GM12878 (cell line): ENCODE results near the gene FKBP11. TPM values are rescaled to one million over a fixed set of nuclear protein-coding genes. Genes with fewer than 3 reads are reported as not detected.

Source experiments
- ATAC-seq: fragments of 200-7000 bp; cut with Tn5 transposase; 3 replicates; pipeline ENCODE4 v1.9.1; 2020; ENCODE audit warnings: mild to moderate bottlenecking, moderate library complexity
- BruUV-seq: library from RNA; stranded (reverse); fragments of 400-500 nt; replicated peaks from 2 replicates; lab custom pipeline; 2021; lab: Mats Ljungman, UMichigan
- CTCF ChIA-PET: fragments of 300-600 bp; sonication (Branson Sonifier 250); formaldehyde crosslinking; extraction: SDS; loops from one replicate; lab custom pipeline; 2021; ENCODE audit warnings: inconsistent platforms; lab: Yijun Ruan, JAX
- POLR2A ChIA-PET: fragments of 350-600 bp; formaldehyde crosslinking; extraction: SDS; loops from one replicate; lab custom pipeline; 2021; ENCODE audit warnings: inconsistent platforms; lab: Charles Lee
- RAD21 ChIA-PET: fragments of 300-600 bp; sonication (Branson Sonifier 250); formaldehyde crosslinking; loops from one replicate; lab custom pipeline; 2023; ENCODE audit warnings: antibody characterized with exemption; ENCODE audit not compliant: unreplicated experiment; lab: Charles Lee
- SMC1A ChIA-PET: fragments of 300-600 bp; sonication (Branson Sonifier 250); formaldehyde crosslinking; loops from one replicate; lab custom pipeline; 2023; ENCODE audit not compliant: unreplicated experiment, uncharacterized antibody; lab: Charles Lee
- DNase-seq: peaks from one replicate; pipeline ENCODE4 v3.0.0-alpha.2; 2011; ENCODE audit warnings: low read depth, low spot score
- FAIRE-seq: peaks from 3 replicates; lab custom pipeline; 2011; peaks lifted over from hg19 to GRCh38; lab: Jason Lieb, UNC
- H2AFZ ChIP-seq: 2 replicates; pipeline ENCODE4 v1.6.0; 2011; ENCODE audit warnings: low read depth, low read length, control low read depth; ENCODE audit not compliant: control insufficient read depth
- H3K27ac ChIP-seq: 2 replicates; pipeline ENCODE4 v1.5.1; 2011; ENCODE audit warnings: control low read depth; ENCODE audit not compliant: control insufficient read depth, insufficient read depth
- H3K27me3 ChIP-seq, 2 experiments: replicated peaks in 1 of 2; 2 replicates each; pipeline versions ENCODE4 v1.6.0 to v1.6.1; 2011; ENCODE audit warnings: low read length in 1 of 2; ENCODE audit not compliant: control insufficient read depth in 2 of 2, insufficient read depth in 2 of 2
- H3K36me3 ChIP-seq, 2 experiments: 2 replicates each; pipeline ENCODE4 v1.5.1; 2011; ENCODE audit warnings: low read length in 1 of 2; ENCODE audit not compliant: control insufficient read depth in 2 of 2, insufficient read depth in 2 of 2
- H3K4me1 ChIP-seq: 2 replicates; pipeline ENCODE4 v1.6.1; 2011; ENCODE audit warnings: mild to moderate bottlenecking, low read length, moderate library complexity, mixed read lengths; ENCODE audit not compliant: control insufficient read depth, insufficient read depth
- H3K4me2 ChIP-seq: 2 replicates; pipeline ENCODE4 v1.6.0; 2011; ENCODE audit warnings: control low read depth; ENCODE audit not compliant: control insufficient read depth, insufficient read depth
- H3K4me3 ChIP-seq: fragments of 200-600 bp; sonication (generic); 2 replicates; pipeline ENCODE4 v1.5.1; 2016
- H3K79me2 ChIP-seq: 2 replicates; pipeline ENCODE4 v1.6.0; 2011; ENCODE audit warnings: low read length; ENCODE audit not compliant: control insufficient read depth, insufficient read depth
- H3K9ac ChIP-seq: 2 replicates; pipeline ENCODE4 v1.8.0; 2011; ENCODE audit warnings: low read length, control low read depth, mixed read lengths; ENCODE audit not compliant: control insufficient read depth, insufficient read depth
- H3K9me3 ChIP-seq: replicated peaks from 3 replicates; pipeline ENCODE4 v1.5.1; 2011; ENCODE audit warnings: mild to moderate bottlenecking, low read length; ENCODE audit not compliant: control insufficient read depth, insufficient read depth
- H4K20me1 ChIP-seq: 2 replicates; pipeline ENCODE4 v1.6.0; 2011; ENCODE audit not compliant: control insufficient read depth, insufficient read depth
- CREB1 ChIP-seq: IDR thresholded peaks from 2 replicates; pipeline ENCODE4 v1.6.1; 2012; ENCODE audit warnings: low read depth, mild to moderate bottlenecking, inconsistent platforms
- GATAD2B ChIP-seq: fragments of 450-650 bp; conservative IDR thresholded peaks from 2 replicates; pipeline ENCODE4 v1.6.1; 2017; ENCODE audit warnings: low read depth, mild to moderate bottlenecking, moderate library complexity
- HDAC6 ChIP-seq: fragments of 200-600 bp; sonication (generic); IDR thresholded peaks from one replicate; pipeline ENCODE4 v1.8.0; 2017; ENCODE audit warnings: antibody characterized with exemption; ENCODE audit not compliant: unreplicated experiment
- NFYA ChIP-seq: IDR thresholded peaks from 2 replicates; pipeline ENCODE4 v1.6.1; 2011; ENCODE audit warnings: low read depth, mild to moderate bottlenecking, low read length, improper control_type of control experiment, borderline replicate concordance
- PBX3 ChIP-seq: IDR thresholded peaks from 2 replicates; pipeline ENCODE4 v1.6.1; 2011; ENCODE audit warnings: mild to moderate bottlenecking, low read depth, low read length, moderate library complexity; ENCODE audit not compliant: insufficient replicate concordance
- RFX5 ChIP-seq: IDR thresholded peaks from 2 replicates; pipeline ENCODE4 v1.6.1; 2011; ENCODE audit warnings: low read depth, low read length, improper control_type of control experiment
- RUNX3 ChIP-seq: IDR thresholded peaks from 2 replicates; pipeline ENCODE4 v1.6.1; 2012; ENCODE audit warnings: low read length, inconsistent platforms
- TCF3 ChIP-seq: IDR thresholded peaks from 2 replicates; pipeline ENCODE4 v1.6.1; 2012; ENCODE audit warnings: low read depth, mild to moderate bottlenecking, low read length, borderline replicate concordance; ENCODE audit not compliant: insufficient read depth
- WGBS: methylation state at CpG from one replicate; pipeline ENCODE4 v1.1.6; 2016; ENCODE audit warnings: low lambda C conversion rate; ENCODE audit not compliant: insufficient replicate concordance, insufficient coverage; ENCODE audit errors: missing lambda C conversion rate; 5-methylcytosine and 5-hydroxymethylcytosine counted together
- in situ Hi-C: fragments of 300-500 bp; cut with MboI; formaldehyde crosslinking; loops from 9 replicates; pipeline ENCODE4 v1.14.3; 2018; ENCODE audit warnings: mixed read lengths
- intact Hi-C: fragments of 100-400 bp; cut with micrococcal nuclease; formaldehyde crosslinking; loops from one replicate; pipeline ENCODE4 v1.14.2; 2022; ENCODE audit not compliant: unreplicated experiment
- polyA plus RNA-seq, 11 experiments: library from polyadenylated mRNA; depleted of rRNA in 4 of 11; unstranded in 6 of 11; stranded (reverse) in 5 of 11; fragments of >200 nt; fragmentation: Nextera tagmentation in 4 of 11; fragmentation: Illumina TruSeq in 1 of 11; extraction: Ambion mirVana in 4 of 11; extraction: Trizol in 1 of 11; gene quantifications; 1 replicate in 1 of 11; 2 replicates in 10 of 11; pipeline versions ENCODE4 v1.2.1 to v1.2.3, GENCODE V29; 2011 to 2016; ENCODE audit warnings: inconsistent platforms in 2 of 11, missing spikeins in 2 of 11, low read depth in 1 of 11
- total RNA-seq, 4 experiments: library from RNA; depleted of rRNA in 3 of 4; stranded (reverse); fragments of >200 nt in 3 of 4; fragmentation: Illumina TruSeq in 1 of 4; extraction: Trizol in 1 of 4; gene quantifications; 2 replicates each; pipeline versions ENCODE4 v1.2.1 to v1.2.3, GENCODE V29; 2013 to 2021

Gene FKBP11
- total and polyA plus RNA-seq, 10 of the 15 experiments (the other 5 are each of a cell fraction or from before 2014, with no cell fraction given) = 25.0 to 135 (median 56.5) TPM

- DNase-seq (no peak), ATAC-seq (no peak), FAIRE-seq (no peak)
- H3K9me3 ChIP-seq = no peaks in the 10 kb centered on the region
- no peaks in the 10 kb centered on the region; a peak in 1 of 4 replicates for H3K27me3 ChIP-seq
- ChIA-PET CTCF (interaction anchor here (3.0 kb wide), 1 partner anchor 27 kb away, joined by 10 read pairs; no protein-coding TSS in a partner anchor), POLR2A (interaction anchor here (0.6 to 1.6 kb wide), 2 partner anchors 16 to 111 kb away, joined by 3 read pairs; partner anchors contain the start of gene WNT1), SMC1A (interaction anchor here (1.9 kb wide), 1 partner anchor 8 kb away, joined by 6 read pairs; no protein-coding TSS in a partner anchor), RAD21 (interaction anchor here (1.0 kb wide), 1 partner anchor 27 kb away, joined by 3 read pairs; no protein-coding TSS in a partner anchor)
- H3K36me3 ChIP-seq = no peaks in the 10 kb centered on the region
- no peak overlapping the region for H2AFZ ChIP-seq
- H3K4me1 ChIP-seq = peaks cover 10% of the 10 kb centered on the region
- TF ChIP-seq NFYA = no peak
- no peak for TF ChIP-seq RFX5
- no peak for TF ChIP-seq TCF3
- TF ChIP-seq CREB1 = no peak
- TF ChIP-seq GATAD2B = no peak
- no peak for TF ChIP-seq RUNX3
- no peak for TF ChIP-seq HDAC6
- TF ChIP-seq PBX3 = no peak
- no peak overlapping the region for H3K4me3 ChIP-seq
- H3K79me2 ChIP-seq = peaks cover 10% of the 10 kb centered on the region
- H3K27ac ChIP-seq = no peak overlapping the region
- intact Hi-C loops (no loop called here), in situ Hi-C loops (no loop called here)
- H3K4me2 ChIP-seq = no peak overlapping the region
- H3K9ac ChIP-seq = no peak overlapping the region
- no peaks in the 10 kb centered on the region for H4K20me1 ChIP-seq
- 23% methylated on average over 4 of the region's 4 CpGs for WGBS
- BruUV-seq = no TSS peak
Observed at GRCh38 chr12:48961331-48961730, 36.0 kb upstream of the FKBP11 start.
